Endothelial cell of umbilical vein (primary cell): ENCODE data around the gene FAAP100. TPM values are rescaled to one million over a fixed set of nuclear protein-coding genes. Genes with fewer than 3 reads are reported as not detected.

Source experiments
- BruUV-seq: library from RNA; stranded (reverse); fragments of 400-500 nt; replicated peaks from 2 replicates; lab custom pipeline; 2021; lab: Mats Ljungman, UMichigan
- CTCF ChIA-PET: fragments of 300-600, 350-600 bp; sonication (Branson Sonifier 250); formaldehyde crosslinking; loops from one replicate; lab custom pipeline; 2021; ENCODE audit warnings: antibody characterized with exemption, inconsistent platforms; lab: Charles Lee
- POLR2A ChIA-PET: fragments of 300-600, 350-600 bp; sonication (Branson Sonifier 250); formaldehyde crosslinking; loops from one replicate; lab custom pipeline; 2021; ENCODE audit warnings: antibody characterized with exemption, inconsistent platforms; lab: Charles Lee
- DNase-seq: peaks from one replicate; pipeline ENCODE4 v3.0.0-alpha.2; 2011; ENCODE audit warnings: low read depth, low spot score
- FAIRE-seq: peaks from 2 replicates; lab custom pipeline; 2011; peaks lifted over from hg19 to GRCh38; lab: Jason Lieb, UNC
- H2AFZ ChIP-seq: 2 replicates; pipeline ENCODE4 v1.6.0; 2012; ENCODE audit warnings: low read depth, low read length, control low read depth, inconsistent platforms
- H3K27ac ChIP-seq: 2 replicates; pipeline ENCODE4 v1.5.1; 2011; ENCODE audit warnings: low read depth, mild to moderate bottlenecking, control low read depth, low read length, moderate library complexity; ENCODE audit not compliant: insufficient read depth
- H3K27me3 ChIP-seq, 2 experiments: 2 replicates each; pipeline versions ENCODE4 v1.6.0 to v1.6.1; 2011; ENCODE audit warnings: low read length in 2 of 2, mixed read lengths in 1 of 2; ENCODE audit not compliant: control insufficient read depth in 2 of 2, insufficient read depth in 2 of 2
- H3K36me3 ChIP-seq, 2 experiments: 2 replicates in 1 of 2; 3 replicates in 1 of 2; pipeline ENCODE4 v1.5.1; 2011; ENCODE audit warnings: low read length in 2 of 2, mild to moderate bottlenecking in 1 of 2, moderate library complexity in 1 of 2; ENCODE audit not compliant: control insufficient read depth in 2 of 2, insufficient read depth in 2 of 2; ENCODE audit errors: extremely low read depth in 1 of 2
- H3K4me1 ChIP-seq: 3 replicates; pipeline ENCODE4 v1.5.1; 2011; ENCODE audit warnings: mild to moderate bottlenecking, low read length; ENCODE audit not compliant: control insufficient read depth, insufficient read depth; ENCODE audit errors: extremely low read depth
- H3K4me2 ChIP-seq: 2 replicates; pipeline ENCODE4 v1.6.1; 2011; ENCODE audit warnings: low read length, control low read depth, mixed read lengths; ENCODE audit not compliant: insufficient read depth
- H3K4me3 ChIP-seq, 3 experiments: fragments of 200-600 bp in 1 of 3; sonication (generic), shearing (Covaris generic) in 1 of 3; replicated peaks in 1 of 3; 2 replicates each; pipeline ENCODE4 v1.5.1; 2011 to 2016; ENCODE audit warnings: control low read depth in 3 of 3, low read length in 3 of 3, mild to moderate bottlenecking in 2 of 3, inconsistent platforms in 1 of 3, low read depth in 1 of 3, moderate library complexity in 1 of 3; ENCODE audit not compliant: insufficient read depth in 1 of 3
- H3K79me2 ChIP-seq: 2 replicates; pipeline ENCODE4 v1.6.0; 2012; ENCODE audit warnings: low read length, inconsistent platforms; ENCODE audit not compliant: control insufficient read depth, insufficient read depth
- H3K9ac ChIP-seq: replicated peaks from 2 replicates; pipeline ENCODE3; 2011; ENCODE audit warnings: low read length, control low read depth; ENCODE audit not compliant: insufficient read depth; ENCODE audit errors: extremely low read depth
- H3K9me1 ChIP-seq: replicated peaks from 3 replicates; pipeline ENCODE4 v1.6.0; 2011; ENCODE audit warnings: mild to moderate bottlenecking, low read length; ENCODE audit not compliant: control insufficient read depth, insufficient read depth; ENCODE audit errors: extremely low read depth
- H3K9me3 ChIP-seq: replicated peaks from 2 replicates; pipeline ENCODE4 v1.5.1; 2012; ENCODE audit warnings: low read length, inconsistent platforms; ENCODE audit not compliant: control insufficient read depth, insufficient read depth
- H4K20me1 ChIP-seq: replicated peaks from 2 replicates; pipeline ENCODE3; 2011; ENCODE audit warnings: mild to moderate bottlenecking, low read length; ENCODE audit not compliant: control insufficient read depth, insufficient read depth; ENCODE audit errors: extremely low read depth
- EZH2 ChIP-seq: IDR thresholded peaks from 2 replicates; pipeline ENCODE4 v1.6.1; 2012; ENCODE audit warnings: borderline replicate concordance, low read depth, mild to moderate bottlenecking, moderate library complexity, low read length, inconsistent platforms; ENCODE audit not compliant: severe bottlenecking
- FOS ChIP-seq: IDR thresholded peaks from 2 replicates; pipeline ENCODE4 v1.6.1; 2011; ENCODE audit warnings: mild to moderate bottlenecking, low read length, moderate library complexity, borderline replicate concordance; ENCODE audit not compliant: insufficient read depth
- GATA2 ChIP-seq: IDR thresholded peaks from 2 replicates; pipeline ENCODE4 v1.7.0; 2011; ENCODE audit warnings: low read depth, mild to moderate bottlenecking, moderate library complexity, mixed read lengths, low read length; ENCODE audit not compliant: insufficient read length, insufficient read depth
- JUN ChIP-seq: IDR thresholded peaks from 2 replicates; pipeline ENCODE4 v1.6.1; 2011; ENCODE audit warnings: borderline replicate concordance, low read depth; ENCODE audit not compliant: insufficient read length, insufficient read depth
- MAX ChIP-seq: IDR thresholded peaks from 2 replicates; pipeline ENCODE4 v1.6.1; 2011; ENCODE audit not compliant: insufficient read depth, insufficient read length
- MYC ChIP-seq: IDR thresholded peaks from one replicate; pipeline ENCODE4 v1.6.1; 2011; ENCODE audit warnings: mild to moderate bottlenecking, low read depth, low read length
- POLR2A ChIP-seq: IDR thresholded peaks from 2 replicates; pipeline ENCODE4 v1.6.1; 2012; ENCODE audit warnings: low read depth, mild to moderate bottlenecking, control low read depth, low read length
- POLR2AphosphoS5 ChIP-seq: IDR thresholded peaks from 2 replicates; pipeline ENCODE4 v1.6.1; 2012; ENCODE audit warnings: low read depth, mild to moderate bottlenecking, control low read depth, low read length, moderate library complexity; ENCODE audit not compliant: insufficient read depth
- dilution Hi-C: fragments of 300-500 bp; cut with MboI; formaldehyde crosslinking; loops from one replicate; pipeline ENCODE4 v1.15.0; 2019; ENCODE audit warnings: low sequenced_read_pairs; ENCODE audit not compliant: extremely low pct_ligation_motif_present
- intact Hi-C: fragments of 100-400 bp; cut with micrococcal nuclease; formaldehyde crosslinking; loops from one replicate; pipeline ENCODE4 v1.10.0; 2022
- polyA plus RNA-seq, 4 experiments: library from polyadenylated mRNA; depleted of rRNA in 3 of 4; stranded (reverse) in 3 of 4; unstranded in 1 of 4; fragments of >200 nt; gene quantifications; 2 replicates each; pipeline versions ENCODE4 v1.2.1 to v1.2.3, GENCODE V29; 2011 to 2012; ENCODE audit warnings: missing spikeins in 1 of 4
- small RNA-seq: library from RNA; depleted of rRNA; stranded (forward); fragments of <200 nt; gene quantifications from one replicate; pipeline ENCODE3, GENCODE V24; 2012; ENCODE audit warnings: low replicate concordance, low read depth; ENCODE audit not compliant: insufficient read depth, insufficient read length
- total RNA-seq: library from RNA; stranded (reverse); gene quantifications from 2 replicates; pipeline ENCODE4 v1.2.3, GENCODE V29; 2021
- TF ChIP-seq, protein P1 (sequence below), 2 donors: IDR thresholded peaks; 1 replicate in 1 of 2; 2 replicates in 1 of 2; pipeline ENCODE4 v1.5.1; 2011; ENCODE audit warnings: low read length in 2 of 2, mild to moderate bottlenecking in 2 of 2, moderate library complexity in 2 of 2, control low read depth in 1 of 2, inconsistent platforms in 1 of 2, low read depth in 1 of 2; ENCODE audit not compliant: insufficient read depth in 1 of 2; ENCODE audit errors: extremely low read depth in 1 of 2

FAAP100 gene
- total and polyA plus RNA-seq, 2 donors (not counting 3 experiments of a cell fraction or from before 2014, with no cell fraction given), result 35.4 to 54.3 TPM

DNA sequence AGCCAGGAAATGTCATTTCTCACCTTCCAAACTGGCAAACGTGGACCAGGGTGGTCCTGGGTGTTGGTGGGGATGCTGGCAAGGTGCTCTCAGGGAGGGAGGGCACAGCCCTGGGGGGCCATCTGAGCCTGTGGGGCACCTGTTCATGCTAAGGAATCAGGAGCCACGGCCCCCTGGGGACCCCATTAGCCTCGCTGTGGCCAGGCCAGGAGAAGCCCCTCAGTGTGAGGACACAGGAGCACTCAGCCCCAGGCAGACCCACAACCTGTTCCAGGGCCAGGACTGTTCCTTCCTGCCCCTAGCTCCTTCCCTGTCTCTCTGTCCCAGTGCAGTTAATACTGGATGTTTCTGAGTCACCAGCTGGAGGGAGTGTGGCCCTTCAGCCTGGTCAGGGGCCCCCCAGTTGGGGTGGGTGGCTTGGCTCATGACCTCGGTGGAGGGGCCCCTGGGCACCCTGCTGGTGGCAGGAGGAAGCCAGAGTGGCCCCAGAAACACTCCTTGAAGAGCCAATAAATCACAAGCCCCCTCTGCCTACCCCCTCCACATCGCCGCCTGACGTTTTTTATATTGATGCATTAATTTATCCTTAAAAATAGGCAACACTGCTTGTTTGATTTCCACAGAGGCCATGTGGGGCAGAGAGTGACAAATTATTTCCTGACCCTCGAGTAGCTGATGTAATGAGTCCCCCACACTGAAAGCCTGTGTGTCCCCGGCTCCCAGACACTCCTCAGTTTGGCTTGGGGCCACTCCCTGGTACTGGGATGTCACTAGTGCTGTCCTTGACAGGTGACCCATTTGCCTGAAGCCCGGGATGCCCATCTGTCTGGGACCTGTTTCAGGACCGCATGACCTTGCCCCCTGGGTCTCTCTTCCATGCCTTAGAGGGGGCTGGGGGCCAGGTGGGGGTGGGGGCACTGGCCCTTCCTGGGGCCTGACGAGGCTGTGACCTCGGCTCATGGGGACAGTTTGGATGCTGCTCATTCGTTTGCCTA is 61.9 kb downstream of the FAAP100 start:
- H3K4me3 ChIP-seq, result no peak overlapping the region
- no peak overlapping the region for H3K9ac ChIP-seq
- H4K20me1 ChIP-seq, result no peaks in the 10 kb centered on the region
- H3K27ac ChIP-seq, result no peak overlapping the region
- no peak overlapping the region for H2AFZ ChIP-seq
- CTCF ChIA-PET, result interaction anchor here (0.9 to 2.1 kb wide), 7 partner anchors 9 to 237 kb away, joined by 3 to 9 read pairs (median 3); no protein-coding TSS in a partner anchor
- peaks cover 5 to 10% of the 10 kb centered on the region in 2 experiments for H3K27me3 ChIP-seq
- dilution Hi-C loops (no loop called here), intact Hi-C loops (loop anchor here (2.0 kb wide), 1 partner anchor 17 kb away; no protein-coding TSS in a partner anchor)
- POLR2A ChIA-PET, result interaction anchor here (1.0 to 1.1 kb wide), 2 partner anchors 17 to 22 kb away, joined by 3 to 7 read pairs; partner anchors contain the start of gene ACTG1
- no peak for DNase-seq
- no peak for FAIRE-seq
- TF ChIP-seq MAX, result no peak
- TF ChIP-seq POLR2AphosphoS5, result no peak
- no peak for TF ChIP-seq FOS
- TF ChIP-seq, protein P1, sequence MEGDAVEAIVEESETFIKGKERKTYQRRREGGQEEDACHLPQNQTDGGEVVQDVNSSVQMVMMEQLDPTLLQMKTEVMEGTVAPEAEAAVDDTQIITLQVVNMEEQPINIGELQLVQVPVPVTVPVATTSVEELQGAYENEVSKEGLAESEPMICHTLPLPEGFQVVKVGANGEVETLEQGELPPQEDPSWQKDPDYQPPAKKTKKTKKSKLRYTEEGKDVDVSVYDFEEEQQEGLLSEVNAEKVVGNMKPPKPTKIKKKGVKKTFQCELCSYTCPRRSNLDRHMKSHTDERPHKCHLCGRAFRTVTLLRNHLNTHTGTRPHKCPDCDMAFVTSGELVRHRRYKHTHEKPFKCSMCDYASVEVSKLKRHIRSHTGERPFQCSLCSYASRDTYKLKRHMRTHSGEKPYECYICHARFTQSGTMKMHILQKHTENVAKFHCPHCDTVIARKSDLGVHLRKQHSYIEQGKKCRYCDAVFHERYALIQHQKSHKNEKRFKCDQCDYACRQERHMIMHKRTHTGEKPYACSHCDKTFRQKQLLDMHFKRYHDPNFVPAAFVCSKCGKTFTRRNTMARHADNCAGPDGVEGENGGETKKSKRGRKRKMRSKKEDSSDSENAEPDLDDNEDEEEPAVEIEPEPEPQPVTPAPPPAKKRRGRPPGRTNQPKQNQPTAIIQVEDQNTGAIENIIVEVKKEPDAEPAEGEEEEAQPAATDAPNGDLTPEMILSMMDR (IDR thresholded peaks at IDR 0.05; ENCODE audit: extremely low read depth in 1 of 2, insufficient read depth in 1 of 2, low read depth in 1 of 2, low read length in 2 of 2), result no peak
- no peak for TF ChIP-seq JUN
- no peak for TF ChIP-seq GATA2
- no peak for TF ChIP-seq MYC
- no peak for TF ChIP-seq EZH2
- TF ChIP-seq POLR2A, result no peak
- no peaks in the 10 kb centered on the region for H3K9me1 ChIP-seq
- H3K36me3 ChIP-seq, result no peaks in the 10 kb centered on the region
- no peak overlapping the region for H3K4me2 ChIP-seq
- no TSS peak for BruUV-seq
- H3K9me3 ChIP-seq, result no peaks in the 10 kb centered on the region
- peaks cover 9% of the 10 kb centered on the region for H3K4me1 ChIP-seq
- H3K79me2 ChIP-seq, result no peaks in the 10 kb centered on the region

Small RNA genes within 50 kb of the gene (small RNA-seq; reads per million reads assigned to genes)
- gene RF00019, result not detected

Other genes with a start within 250 kb of the FAAP100 start
- 10.3 and 11.6 TPM in 2 replicates for gene BAHCC1, start 156.9 kb downstream of the FAAP100 start, total RNA-seq
- 4.7 and 7.1 TPM in 2 replicates for gene BAHCC1, start 156.9 kb downstream of the FAAP100 start, polyA plus RNA-seq
- gene ACTG1, start 39.6 kb downstream of the FAAP100 start, total RNA-seq, result 6,127 and 6,180 TPM in 2 replicates
- gene ACTG1, start 39.6 kb downstream of the FAAP100 start, polyA plus RNA-seq, result 7,850 and 10,663 TPM in 2 replicates
- gene FSCN2, start 24.0 kb downstream of the FAAP100 start, total RNA-seq, result 0.58 and 0.71 TPM in 2 replicates
- 0.32 and 0.46 TPM in 2 replicates for gene FSCN2, start 24.0 kb downstream of the FAAP100 start, polyA plus RNA-seq
- 150 and 160 TPM in 2 replicates for gene NPLOC4, start 84.8 kb upstream of the FAAP100 start, total RNA-seq
- gene NPLOC4, start 84.8 kb upstream of the FAAP100 start, polyA plus RNA-seq, result 175 and 181 TPM in 2 replicates
- gene TSPAN10, start 84.8 kb upstream of the FAAP100 start, total RNA-seq, result 0.44 and 0.91 TPM in 2 replicates
- 1.1 TPM in 2 replicates for gene TSPAN10, start 84.8 kb upstream of the FAAP100 start, polyA plus RNA-seq
- 1.4 and 1.8 TPM in 2 replicates for gene PDE6G, start 104.2 kb upstream of the FAAP100 start, total RNA-seq
- 3.7 and 5.1 TPM in 2 replicates for gene PDE6G, start 104.2 kb upstream of the FAAP100 start, polyA plus RNA-seq
- 18.5 and 20.1 TPM in 2 replicates for gene OXLD1, start 114.3 kb upstream of the FAAP100 start, total RNA-seq
- gene OXLD1, start 114.3 kb upstream of the FAAP100 start, polyA plus RNA-seq, result 35.2 and 47.6 TPM in 2 replicates
- 32.2 and 32.7 TPM in 2 replicates for gene CCDC137, start 114.4 kb upstream of the FAAP100 start, total RNA-seq
- 12.9 and 18.1 TPM in 2 replicates for gene CCDC137, start 114.4 kb upstream of the FAAP100 start, polyA plus RNA-seq
- 40.5 and 41.4 TPM in 2 replicates for gene ARL16, start 131.4 kb upstream of the FAAP100 start, total RNA-seq
- gene ARL16, start 131.4 kb upstream of the FAAP100 start, polyA plus RNA-seq, result 55.5 and 71.7 TPM in 2 replicates
- gene HGS, start 131.7 kb upstream of the FAAP100 start, total RNA-seq, result 150 and 166 TPM in 2 replicates
- gene HGS, start 131.7 kb upstream of the FAAP100 start, polyA plus RNA-seq, result 191 and 229 TPM in 2 replicates
- gene MRPL12, start 151.0 kb upstream of the FAAP100 start, total RNA-seq, result 89.2 and 91.9 TPM in 2 replicates
- gene MRPL12, start 151.0 kb upstream of the FAAP100 start, polyA plus RNA-seq, result 99.9 and 126 TPM in 2 replicates
- gene SLC25A10, start 159.9 kb upstream of the FAAP100 start, total RNA-seq, result 16.7 and 17.2 TPM in 2 replicates
- 16.7 and 22.4 TPM in 2 replicates for gene SLC25A10, start 159.9 kb upstream of the FAAP100 start, polyA plus RNA-seq